HG03521 (cell line): ENCODE measurements around the gene LLGL2.
"Not testable (repeated sequence)": the region's sequence is repeated elsewhere in the genome, so short reads cannot be mapped to it uniquely, and the experiment has no call there.

Experiments used
- ATAC-seq: cut with Tn5 transposase; IDR thresholded peaks from one replicate; pipeline ENCODE4 v1.9.1; 2021; ENCODE audit warnings: mild to moderate bottlenecking, moderate library complexity; ENCODE audit not compliant: unreplicated experiment

The LLGL2 gene

DNA sequence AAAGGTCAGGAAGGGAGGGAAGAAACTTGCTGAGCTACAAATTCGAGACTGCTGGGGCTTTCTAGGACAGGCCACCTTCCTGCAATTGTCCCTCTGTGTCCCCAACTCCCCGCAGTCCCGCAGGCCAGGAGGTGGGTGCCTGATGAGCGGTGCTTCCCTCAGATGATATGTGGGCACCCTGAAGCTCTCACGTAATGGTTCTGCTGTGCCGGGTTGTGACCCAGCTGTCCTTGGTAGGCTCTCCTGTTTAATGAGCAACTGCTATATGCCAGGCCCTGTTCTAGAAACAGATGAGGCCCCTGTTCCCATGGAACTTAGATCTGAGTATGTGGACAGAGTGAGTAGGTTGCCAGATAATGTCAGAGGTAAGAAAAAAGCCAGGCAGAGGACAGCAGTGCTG, 40.1 kb downstream of the LLGL2 start:
- ATAC-seq, result no peak

- no peak for ATAC-seq
These were observed 40.9 kb downstream of the LLGL2 start for GRCh38 chr17:75566416-75566815.

GRCh38 chr17:75566834-75567233, 41.3 kb downstream of the LLGL2 start:
- ATAC-seq, result no peak

GRCh38 chr17:75568412-75569255, 43.1 kb downstream of the LLGL2 start:
- ATAC-seq, result no peak

GRCh38 chr17:75570034-75570676, 44.7 kb downstream of the LLGL2 start:
- ATAC-seq, result no peak

DNA sequence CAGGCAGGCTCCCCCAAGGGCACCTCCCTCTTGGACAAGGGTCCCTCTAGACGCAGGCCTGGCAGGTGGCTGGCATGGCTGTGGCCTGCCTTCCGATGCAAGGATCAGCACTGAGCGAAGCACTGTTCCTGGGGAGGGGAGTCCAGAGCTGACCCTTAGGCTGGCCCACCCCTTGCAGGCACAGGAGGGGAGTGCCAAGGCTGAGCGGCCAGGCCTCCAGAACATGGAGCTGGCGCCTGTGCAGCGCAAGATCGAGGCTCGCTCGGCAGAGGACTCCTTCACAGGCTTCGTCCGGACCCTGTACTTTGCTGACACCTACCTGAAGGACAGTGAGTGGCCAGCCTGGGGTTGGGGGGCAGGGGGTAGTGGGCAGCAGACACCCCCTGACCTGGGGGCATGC, 45.3 kb downstream of the LLGL2 start:
- ATAC-seq, result no peak

GRCh38 chr17:75571197-75571884, 45.8 kb downstream of the LLGL2 start:
- ATAC-seq, result no peak

- ATAC-seq, result no peak
These were observed 46.4 kb downstream of the LLGL2 start for GRCh38 chr17:75571885-75572215.

DNA sequence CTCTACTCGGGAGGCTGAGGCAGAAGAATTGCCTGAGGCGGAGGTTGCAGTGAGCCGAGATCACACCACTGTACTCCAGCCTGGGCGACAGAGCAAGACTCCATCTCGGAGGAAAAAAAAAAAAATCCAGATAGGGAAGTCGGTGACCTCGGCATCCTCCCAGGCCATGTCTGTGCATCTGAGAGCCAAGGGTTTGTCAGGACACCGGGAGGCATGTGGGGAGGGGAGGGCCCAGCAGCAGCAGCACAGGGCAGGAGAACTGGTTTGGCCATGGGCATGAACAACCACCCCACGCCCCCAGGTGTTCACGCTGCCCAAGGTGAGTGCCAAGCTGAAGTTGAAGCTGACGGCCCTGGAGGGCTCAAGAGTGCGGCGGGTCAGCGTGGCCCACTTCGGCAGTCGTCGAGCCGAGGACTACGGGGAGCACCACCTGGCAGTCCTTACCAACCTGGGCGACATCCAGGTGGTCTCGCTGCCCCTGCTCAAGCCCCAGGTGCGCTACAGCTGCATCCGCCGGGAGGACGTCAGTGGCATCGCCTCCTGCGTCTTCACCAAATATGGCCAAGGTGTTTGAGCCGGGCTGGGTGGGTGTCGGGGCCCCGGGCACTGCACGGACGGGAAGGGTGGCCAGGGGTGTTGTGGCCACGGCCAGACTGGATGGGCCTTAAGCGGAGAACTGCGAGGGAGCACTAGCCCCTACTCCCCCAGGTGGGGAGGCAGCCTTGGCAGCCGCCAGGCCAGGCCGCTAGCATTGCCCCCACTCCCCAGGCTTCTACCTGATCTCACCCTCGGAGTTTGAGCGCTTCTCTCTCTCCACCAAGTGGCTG, 47.4 kb downstream of the LLGL2 start:
- no peak for ATAC-seq

DNA sequence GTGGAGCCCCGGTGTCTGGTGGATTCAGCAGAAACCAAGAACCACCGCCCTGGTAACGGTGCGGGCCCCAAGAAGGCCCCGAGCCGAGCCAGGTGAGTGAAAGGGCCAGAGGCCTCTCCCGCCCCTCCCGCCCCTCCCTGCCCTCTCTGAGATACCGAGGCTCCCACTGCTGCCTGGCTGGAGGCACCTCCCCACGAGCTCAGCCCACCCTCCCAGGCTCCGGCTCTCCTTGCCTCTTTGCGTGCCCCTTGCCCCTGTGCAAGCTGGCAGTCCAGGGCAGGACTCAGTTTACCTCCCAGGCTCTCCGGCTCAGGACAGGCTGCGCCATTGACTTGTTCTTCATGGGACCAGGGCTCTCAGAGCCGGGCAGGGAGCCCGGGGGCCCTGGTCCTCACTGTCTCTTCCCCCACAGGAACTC, 48.1 kb downstream of the LLGL2 start:
- ATAC-seq, result no peak

GRCh38 chr17:75573994-75574393, 48.5 kb downstream of the LLGL2 start:
- ATAC-seq, result no peak

GRCh38 chr17:75574404-75575036, 49.0 kb downstream of the LLGL2 start:
- ATAC-seq, result no peak

DNA sequence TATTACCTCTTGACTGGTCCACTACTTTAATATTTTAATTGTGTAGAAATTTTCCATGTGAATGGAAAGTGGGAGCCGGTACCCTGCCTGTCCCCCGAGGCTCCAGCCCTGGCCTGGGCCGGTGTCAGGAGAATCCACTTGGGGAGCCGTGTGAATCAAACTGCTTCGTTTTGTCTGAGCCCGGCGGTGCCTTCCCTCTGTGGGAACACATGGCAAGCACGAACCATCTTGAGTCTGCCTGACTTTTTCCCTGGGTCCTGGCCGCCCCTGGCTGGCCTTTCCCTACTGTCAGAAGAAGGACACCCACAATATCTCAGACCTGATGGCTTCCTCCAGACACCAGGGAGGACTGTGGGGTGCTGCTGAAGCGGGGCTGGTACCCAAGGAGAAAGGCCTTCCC, 49.7 kb downstream of the LLGL2 start:
- no peak for ATAC-seq

DNA sequence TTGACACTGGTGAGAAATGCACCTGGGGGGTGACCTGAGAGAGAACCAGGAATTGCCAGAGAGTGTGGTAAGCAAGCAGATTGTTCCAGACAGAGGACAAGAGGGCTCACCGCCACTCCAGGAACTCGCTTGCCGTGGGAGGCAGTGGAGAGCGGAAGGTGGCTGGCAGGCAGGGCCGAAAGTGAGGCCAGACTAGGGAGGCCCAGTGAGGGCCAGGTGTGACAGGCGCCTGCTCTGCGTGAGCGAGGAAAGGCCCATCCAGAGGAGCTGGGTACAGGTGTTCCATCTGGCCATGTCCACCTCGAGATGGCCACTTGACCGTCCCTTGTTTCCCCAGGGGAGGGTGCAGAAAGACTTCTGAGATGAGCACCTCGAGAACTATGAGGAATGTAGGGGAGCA, 50.2 kb downstream of the LLGL2 start:
- ATAC-seq, result no peak

DNA sequence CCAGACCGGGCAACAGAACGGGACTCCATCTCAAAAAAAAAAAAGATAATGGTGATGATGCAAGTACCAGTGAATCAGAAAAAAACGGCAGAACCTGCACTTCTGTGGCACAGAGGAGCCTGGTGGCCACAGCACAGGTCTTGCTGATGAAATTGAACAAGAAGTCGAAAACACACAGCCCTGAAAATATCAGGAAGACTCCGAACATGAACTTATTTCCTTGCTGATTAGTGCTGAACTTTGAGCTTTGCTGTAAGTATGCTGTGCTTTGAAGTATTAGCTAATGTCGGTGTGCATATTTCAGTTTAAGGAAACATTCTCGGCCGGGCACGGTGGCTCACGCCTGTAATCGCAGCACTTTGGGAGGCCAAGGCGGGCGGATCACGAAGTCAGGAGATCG, 51.2 kb downstream of the LLGL2 start:
- ATAC-seq, result no peak

DNA sequence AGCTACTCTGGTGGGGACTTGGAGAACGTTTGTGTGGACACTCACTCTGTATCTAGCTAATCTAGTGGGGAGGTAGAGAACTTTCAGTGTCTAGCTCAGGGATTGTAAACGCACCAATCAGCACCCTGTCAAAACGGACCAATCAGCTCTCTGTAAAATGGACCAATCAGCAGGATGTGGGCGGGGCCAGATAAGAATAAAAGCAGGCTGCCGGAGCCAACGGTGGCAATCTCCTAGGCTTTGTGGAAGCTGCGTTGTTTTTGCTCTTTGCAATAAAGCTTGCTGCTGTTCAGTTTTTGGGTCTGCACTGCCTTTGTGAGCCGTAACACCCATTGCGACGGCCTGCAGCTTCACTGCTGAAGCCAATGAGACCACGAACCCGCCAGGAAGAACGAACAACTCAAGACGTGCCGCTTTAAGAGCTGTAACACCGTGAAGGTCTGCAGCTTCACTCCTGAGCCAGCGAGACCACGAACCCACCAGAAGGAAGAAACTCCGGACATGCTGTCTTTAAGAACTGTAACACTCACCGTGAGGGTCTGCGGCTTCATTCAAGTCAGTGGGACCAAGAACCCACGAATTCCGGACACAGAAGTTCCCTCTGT, 55.7 kb downstream of the LLGL2 start:
- not testable (repeated sequence) for ATAC-seq

GRCh38 chr17:75583197-75583596, 57.7 kb downstream of the LLGL2 start:
- not testable (repeated sequence) for ATAC-seq

- ATAC-seq, result no peak
These were observed 59.3 kb downstream of the LLGL2 start for GRCh38 chr17:75584849-75585175.

DNA sequence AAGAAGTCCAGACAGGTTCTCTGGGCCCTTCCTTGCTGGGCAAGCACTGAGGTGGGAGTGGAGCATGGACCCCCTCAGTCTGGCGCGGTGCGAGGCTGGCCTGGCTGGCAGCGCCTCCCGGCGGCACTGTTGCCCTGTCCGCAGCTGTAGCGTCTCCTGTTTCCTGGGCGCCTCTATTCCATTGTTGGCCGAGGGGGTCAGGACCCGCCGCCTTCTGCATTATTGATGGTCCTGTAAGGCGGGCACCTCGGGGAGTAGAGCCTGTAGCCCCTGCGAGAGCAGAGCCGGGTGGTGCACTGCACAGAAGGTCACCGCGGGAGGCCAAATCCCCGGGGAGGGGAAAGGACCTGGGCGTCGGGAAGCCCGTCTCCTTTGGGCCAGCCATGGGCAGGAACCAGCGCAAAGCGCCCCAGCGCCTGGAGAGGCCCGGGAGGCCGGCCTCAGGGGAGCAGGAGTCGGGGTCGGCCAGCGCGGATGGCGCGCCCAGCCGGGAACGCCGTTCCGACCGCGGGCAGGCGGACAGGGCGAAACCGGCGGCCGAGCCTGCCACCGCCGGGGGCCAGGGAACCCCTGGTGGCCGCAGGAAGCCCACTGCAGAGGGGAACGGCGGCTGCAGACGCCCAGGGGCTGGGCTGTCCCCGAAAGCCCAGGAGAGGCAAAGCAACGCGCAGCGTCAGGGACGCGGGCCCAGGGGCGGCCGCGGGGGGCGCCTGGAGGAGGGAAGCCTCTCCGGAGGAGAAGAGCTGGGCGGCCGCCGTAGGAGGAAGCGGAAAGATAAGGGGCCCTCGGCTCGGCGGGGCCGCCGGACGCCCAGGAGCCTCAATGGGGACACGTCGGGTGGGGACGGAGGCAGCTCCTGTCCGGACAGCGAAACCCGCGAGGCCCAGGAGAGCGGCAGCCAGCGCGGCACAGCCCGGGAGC, 62.4 kb downstream of the LLGL2 start, which contains the start of gene MYO15B:
Gene MYO15B, plus strand, starts transcription at position 126 of the 921 bp plus-strand sequence. Its CDS starts 258 bp downstream, at position 384.
- no peak for ATAC-seq
